Sigmoid colon (tissue), 4 donors: ENCODE data around the gene PHC2.

ENCODE experiments used
- CTCF ChIP-seq, 4 experiments: fragments of 450-650 bp in 3 of 4; fragments of 200-600 bp in 1 of 4; IDR thresholded peaks; one replicate each; pipeline ENCODE4 v1.5.1; 2016 to 2019; ENCODE audit warnings: antibody characterized with exemption in 4 of 4, mild to moderate bottlenecking in 3 of 4, moderate library complexity in 2 of 4
- EP300 ChIP-seq, 4 donors: sonication (generic); formaldehyde crosslinking; IDR thresholded peaks; one replicate each; pipeline ENCODE4 v1.6.1; 2017; ENCODE audit warnings: antibody characterized with exemption in 4 of 4
- POLR2AphosphoS5 ChIP-seq, 4 donors: sonication (generic); formaldehyde crosslinking; IDR thresholded peaks; one replicate each; pipeline ENCODE4 v1.6.1; 2017; ENCODE audit warnings: antibody characterized with exemption in 4 of 4

DNA sequence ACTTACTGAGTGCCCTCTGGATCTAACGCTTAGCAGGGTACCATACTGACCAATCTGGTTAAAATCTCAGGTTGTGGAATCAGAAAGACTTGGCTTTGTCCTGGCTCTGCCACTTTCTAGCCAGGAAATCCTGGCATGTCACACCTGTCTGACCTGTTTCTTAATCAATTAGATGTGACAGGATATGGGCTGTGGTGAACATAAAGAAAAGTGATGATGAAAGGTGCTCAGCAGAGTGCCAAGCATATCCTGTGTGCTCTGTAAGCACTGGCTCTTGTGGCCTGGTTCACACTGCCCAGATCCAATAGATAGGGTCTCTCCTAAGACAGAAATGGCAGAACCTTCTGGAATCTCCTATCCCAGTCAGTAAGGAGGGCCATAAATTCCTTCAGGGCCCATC lies 53.9 kb downstream of the PHC2 start:
- TF ChIP-seq EP300 (IDR thresholded peaks at IDR 0.05): no peak
- no peak for TF ChIP-seq CTCF (IDR thresholded peaks at IDR 0.05)
- no peak for TF ChIP-seq POLR2AphosphoS5 (IDR thresholded peaks at IDR 0.05)
